Ectodermal cell (in vitro differentiated cells): ENCODE data around the gene ZPR1.

Source experiments
- H3K27ac ChIP-seq: 2 replicates; pipeline ENCODE4 v1.7.0; 2013; ENCODE audit warnings: mild to moderate bottlenecking, low read depth, low read length; ENCODE audit not compliant: insufficient read depth, poor library complexity, severe bottlenecking
- H3K27me3 ChIP-seq: 2 replicates; pipeline ENCODE4 v1.7.0; 2013; ENCODE audit warnings: mild to moderate bottlenecking, low read length; ENCODE audit not compliant: insufficient read depth, control insufficient read depth, poor library complexity, severe bottlenecking
- H3K36me3 ChIP-seq: one replicate; pipeline ENCODE4 v1.7.0; 2013; ENCODE audit warnings: low read length; ENCODE audit not compliant: control insufficient read depth, insufficient read depth
- H3K4me1 ChIP-seq: one replicate; pipeline ENCODE4 v1.7.0; 2013; ENCODE audit warnings: low read length; ENCODE audit not compliant: control insufficient read depth, insufficient read depth
- H3K4me3 ChIP-seq: 2 replicates; pipeline ENCODE4 v1.7.0; 2013; ENCODE audit warnings: low read depth, low read length, control low read depth; ENCODE audit not compliant: insufficient read depth
- H3K9me3 ChIP-seq: 2 replicates; pipeline ENCODE4 v1.7.0; 2013; ENCODE audit warnings: mild to moderate bottlenecking, low read length, moderate library complexity; ENCODE audit not compliant: control insufficient read depth
- WGBS, 2 experiments: methylation state at CpG; one replicate each; pipeline ENCODE4 v1.1.7; 2013; ENCODE audit warnings: missing lambda C conversion rate in 2 of 2; 5-methylcytosine and 5-hydroxymethylcytosine counted together

ZPR1 gene

DNA sequence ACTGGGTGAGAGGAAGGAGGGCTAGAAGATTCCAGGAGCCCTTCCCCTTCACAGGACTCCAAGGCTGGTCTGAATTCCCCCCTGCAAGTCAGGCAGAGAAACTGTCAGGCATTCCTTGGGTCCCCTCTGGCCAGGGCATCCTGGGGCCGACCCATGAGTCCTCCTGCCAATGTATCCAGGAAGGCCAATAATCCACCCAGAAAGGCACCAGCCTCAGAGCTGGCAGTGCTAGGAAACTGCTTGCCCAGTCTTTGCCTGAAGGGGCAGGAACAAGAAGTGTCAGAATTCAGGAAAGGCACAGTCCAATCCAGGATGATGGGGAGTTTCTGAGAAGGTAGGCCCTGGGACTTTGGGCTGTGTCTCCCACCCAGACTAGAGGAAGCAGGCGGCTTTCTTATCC is 56.0 kb downstream of the ZPR1 start:
- H3K36me3 ChIP-seq, result no peaks in the 10 kb centered on the region
- H3K4me3 ChIP-seq, result no peak overlapping the region
- H3K27me3 ChIP-seq, result no peaks in the 10 kb centered on the region
- H3K4me1 ChIP-seq, result peaks cover 39% of the 10 kb centered on the region
- no peak overlapping the region for H3K27ac ChIP-seq
- 88 to 89% methylated on average over 2 of the region's 2 CpGs for WGBS, 2 experiments
- H3K9me3 ChIP-seq, result no peaks in the 10 kb centered on the region

DNA sequence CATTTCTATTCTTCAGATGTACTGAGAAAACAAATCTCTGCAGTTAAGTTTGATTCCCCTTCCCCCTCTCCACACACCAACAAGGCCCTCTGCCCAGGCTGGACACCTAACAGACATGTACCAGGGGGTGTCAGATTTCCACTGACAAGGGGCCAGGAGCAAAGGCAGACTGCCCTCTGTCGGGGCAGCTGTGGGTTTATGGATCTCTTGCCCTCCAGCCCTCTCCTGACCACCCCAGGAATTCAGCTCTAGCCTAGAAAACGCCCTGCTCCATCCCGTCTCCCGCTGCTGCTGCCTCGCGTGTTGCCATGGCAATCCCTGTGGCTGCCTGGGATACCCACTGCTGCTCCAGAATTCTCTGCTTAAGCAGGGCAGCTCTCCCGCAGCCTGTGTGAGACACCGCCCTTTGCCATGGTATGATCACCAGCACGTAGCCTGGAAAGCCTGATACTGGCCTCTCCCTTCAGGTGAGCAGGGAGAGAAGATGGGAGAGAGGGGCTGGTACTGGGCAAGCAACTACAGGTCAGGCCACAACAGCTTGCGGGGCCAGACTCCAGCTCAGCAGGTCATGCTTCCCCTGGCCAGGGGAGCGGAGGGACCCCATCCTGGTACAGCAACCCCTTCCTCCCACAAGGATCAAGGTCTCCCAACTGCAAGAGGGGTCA is 56.6 kb downstream of the ZPR1 start:
- 20 to 27% methylated on average over 11 of the region's 11 CpGs for WGBS, 2 experiments
- Histone ChIP-seq H3K4me3 (no peak overlapping the region), H3K4me1 (peaks cover 42% of the 10 kb centered on the region), H3K9me3 (no peaks in the 10 kb centered on the region), H3K36me3 (no peaks in the 10 kb centered on the region), H3K27me3 (no peaks in the 10 kb centered on the region), H3K27ac (no peak overlapping the region)

DNA sequence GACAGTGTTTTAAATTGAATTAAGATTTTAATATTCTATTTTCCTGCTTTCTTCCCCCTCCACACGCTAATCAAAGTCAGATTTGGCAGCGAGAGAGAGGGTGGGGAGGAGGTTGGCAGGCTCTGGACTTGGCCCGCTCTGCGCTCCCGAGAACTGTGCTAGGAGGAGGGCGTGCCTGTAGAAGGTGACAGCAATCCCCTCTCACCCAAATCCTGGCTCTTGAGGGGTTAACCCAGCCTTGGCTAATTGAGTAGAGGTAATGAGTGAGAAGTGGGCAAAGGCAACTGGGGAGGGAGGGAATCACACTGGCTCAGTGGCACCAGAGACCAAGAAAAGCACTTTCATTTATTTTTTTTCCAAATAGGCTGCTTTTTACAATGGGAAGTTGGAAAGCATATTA is 57.2 kb downstream of the ZPR1 start:
- WGBS, 2 experiments, result 91 to 95% methylated on average over 5 to 6 of the region's 6 CpGs
- Histone ChIP-seq H3K4me3 (no peak overlapping the region), H3K4me1 (peaks cover 47% of the 10 kb centered on the region), H3K27ac (no peak overlapping the region), H3K9me3 (no peaks in the 10 kb centered on the region), H3K27me3 (no peaks in the 10 kb centered on the region), H3K36me3 (no peaks in the 10 kb centered on the region)

DNA sequence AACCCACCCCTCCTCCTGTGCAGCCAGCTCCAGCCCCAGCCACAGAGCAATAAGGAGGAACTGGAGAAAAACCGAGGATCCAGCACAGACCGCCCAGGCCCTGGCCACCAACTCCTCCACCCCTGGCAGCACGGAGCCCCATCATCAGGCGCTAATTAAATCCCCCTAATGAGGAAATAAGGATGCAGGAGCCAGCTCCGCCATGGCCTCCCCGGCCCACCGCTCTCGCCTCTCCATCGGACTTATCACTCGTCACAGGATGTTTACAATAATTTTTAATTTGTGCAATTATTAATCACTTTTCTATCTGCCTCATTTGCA is 57.6 kb downstream of the ZPR1 start:
- Histone ChIP-seq H3K27me3 (no peaks in the 10 kb centered on the region), H3K36me3 (no peaks in the 10 kb centered on the region), H3K27ac (no peak overlapping the region), H3K4me3 (no peak overlapping the region), H3K4me1 (peaks cover 47% of the 10 kb centered on the region), H3K9me3 (no peaks in the 10 kb centered on the region)
- WGBS, 2 experiments, result 92 to 97% methylated on average over 10 of the region's 10 CpGs

DNA sequence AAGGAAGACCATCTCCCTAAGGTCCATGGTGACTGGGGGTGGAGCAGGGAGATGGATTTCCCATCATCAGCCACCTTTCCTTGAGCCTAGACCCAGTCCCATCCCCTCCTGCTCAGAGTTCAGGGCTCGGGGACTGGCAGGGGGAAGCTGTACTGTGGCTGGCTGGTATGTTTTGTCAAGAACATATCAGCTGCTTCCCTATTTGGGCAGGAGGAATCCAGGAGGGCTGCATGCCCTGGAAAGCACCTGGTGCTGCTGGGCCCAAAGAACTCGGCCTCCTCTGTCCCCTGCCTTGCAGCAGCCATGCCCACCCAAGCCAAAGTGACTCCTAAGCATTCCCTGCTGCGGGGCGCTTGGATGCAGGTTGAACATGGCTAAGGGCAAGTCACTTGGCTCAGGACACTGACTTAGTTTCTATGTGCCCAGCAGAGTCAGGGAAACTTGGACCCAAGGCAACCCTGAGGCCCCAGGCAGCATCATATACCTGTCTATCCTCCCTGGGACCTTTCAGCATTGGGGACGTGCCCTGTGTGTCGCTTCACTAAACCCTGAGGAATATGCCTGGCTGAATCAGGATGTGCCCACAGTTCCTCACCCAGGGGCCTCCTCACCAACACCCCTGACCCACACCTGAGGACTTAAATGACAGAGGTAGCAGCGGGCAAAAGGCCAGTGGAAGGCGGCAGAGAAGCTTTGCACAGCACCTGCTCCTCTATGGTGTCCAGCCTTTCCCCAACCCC is 58.2 kb downstream of the ZPR1 start:
- Histone ChIP-seq H3K4me1 (peaks cover 47% of the 10 kb centered on the region), H3K9me3 (no peaks in the 10 kb centered on the region), H3K36me3 (no peaks in the 10 kb centered on the region), H3K27ac (no peak overlapping the region), H3K27me3 (no peaks in the 10 kb centered on the region), H3K4me3 (no peak overlapping the region)
- 93 to 94% methylated on average over 8 of the region's 8 CpGs for WGBS, 2 experiments

DNA sequence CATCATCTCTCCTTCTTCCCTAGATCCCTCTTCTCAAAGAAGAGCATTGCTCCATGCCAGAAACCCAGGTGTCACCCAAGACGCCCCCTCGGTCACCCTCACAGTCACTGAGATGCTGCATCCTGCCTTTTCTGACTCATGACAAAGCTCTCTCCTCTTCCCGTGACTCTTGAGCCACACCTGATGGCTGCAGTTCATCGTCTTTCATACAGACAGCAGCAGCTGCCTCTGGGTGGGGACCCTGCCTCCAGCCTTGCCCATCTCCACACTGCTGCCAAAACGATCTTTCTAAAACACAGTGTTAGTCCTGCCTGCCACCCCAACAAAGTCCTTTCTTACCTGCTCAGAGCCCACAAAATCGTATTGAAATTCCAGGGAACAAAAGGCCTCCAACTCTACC is 59.8 kb downstream of the ZPR1 start:
- 88 to 91% methylated on average over 6 of the region's 6 CpGs for WGBS, 2 experiments
- H3K27ac ChIP-seq, result no peak overlapping the region
- no peak overlapping the region for H3K4me3 ChIP-seq
- H3K27me3 ChIP-seq, result no peaks in the 10 kb centered on the region
- no peaks in the 10 kb centered on the region for H3K36me3 ChIP-seq
- peaks cover 42% of the 10 kb centered on the region for H3K4me1 ChIP-seq
- no peaks in the 10 kb centered on the region for H3K9me3 ChIP-seq

DNA sequence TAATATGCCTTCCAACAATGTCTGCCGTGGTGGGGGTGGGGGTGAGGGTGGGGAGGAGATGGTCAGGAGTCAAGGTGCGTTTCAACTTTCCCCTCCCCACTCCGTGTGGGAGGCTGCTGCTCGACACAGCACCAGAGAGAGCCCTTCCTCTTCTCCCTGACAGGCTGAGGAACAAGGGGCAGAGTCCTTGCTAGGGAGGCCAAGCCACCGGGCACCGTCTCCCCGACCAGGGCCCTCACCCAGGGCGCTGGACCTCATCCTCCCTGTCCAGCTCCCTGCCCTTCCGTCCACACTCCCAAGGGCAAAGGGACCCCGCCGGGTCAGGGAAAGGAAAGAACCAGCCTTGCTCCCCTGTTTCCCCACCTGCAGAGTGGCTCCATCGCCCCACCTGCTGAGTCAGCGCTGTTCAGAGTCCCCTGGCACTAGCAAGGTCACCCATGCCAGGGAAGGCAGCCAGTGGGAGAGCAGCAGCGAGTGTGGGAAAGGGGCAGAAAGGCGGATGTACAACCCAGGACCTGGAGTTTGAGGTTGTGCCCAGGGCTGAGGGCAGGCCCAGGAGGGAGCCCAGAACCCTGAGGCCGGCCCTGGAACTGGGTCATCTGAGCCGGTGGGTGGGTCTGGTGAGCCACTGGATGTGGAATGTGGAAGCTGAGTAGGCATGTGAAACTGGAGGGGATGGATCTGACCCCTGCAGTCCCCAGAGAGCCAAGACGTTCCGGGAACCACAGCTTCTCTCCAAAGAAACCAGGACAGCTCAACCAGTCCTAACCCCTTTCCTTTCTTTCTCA is 62.2 kb downstream of the ZPR1 start:
- Histone ChIP-seq H3K27me3 (no peaks in the 10 kb centered on the region), H3K9me3 (no peaks in the 10 kb centered on the region), H3K36me3 (no peaks in the 10 kb centered on the region), H3K4me1 (peaks cover 22% of the 10 kb centered on the region), H3K27ac (no peak overlapping the region), H3K4me3 (no peak overlapping the region)
- WGBS, 2 experiments, result 77% methylated on average over 17 to 19 of the region's 19 CpGs

DNA sequence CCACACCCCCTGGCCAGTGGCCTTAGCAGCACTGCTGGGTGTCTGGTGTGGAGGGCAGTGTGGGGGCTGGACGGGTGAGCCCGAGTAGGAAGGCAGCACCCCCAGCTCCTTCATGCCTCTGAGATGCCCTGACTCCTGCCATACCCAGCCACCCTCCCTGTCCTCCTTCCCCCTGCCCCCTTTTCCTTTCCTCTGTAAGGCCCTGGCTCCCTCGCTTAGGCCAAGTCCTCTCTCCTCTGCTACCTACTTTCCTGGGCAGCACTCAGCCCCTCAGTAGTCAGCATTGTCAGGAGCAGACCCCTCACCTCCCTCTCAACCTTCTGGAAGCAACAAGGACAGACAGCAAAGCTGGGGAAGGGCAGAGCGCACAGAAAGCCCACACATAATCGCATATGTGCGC is 63.0 kb downstream of the ZPR1 start:
- Histone ChIP-seq H3K27ac (no peak overlapping the region), H3K36me3 (no peaks in the 10 kb centered on the region), H3K4me1 (peaks cover 14% of the 10 kb centered on the region), H3K9me3 (no peaks in the 10 kb centered on the region), H3K27me3 (no peaks in the 10 kb centered on the region), H3K4me3 (no peak overlapping the region)
- WGBS, 2 experiments, result 92% methylated on average over 6 of the region's 6 CpGs
